ENCODE results near the gene QRICH2.
A peak's percentile ranks its signal among the peaks of the same experiment; 100 is the strongest.
"Not testable (repeated sequence)": the region's sequence is repeated elsewhere in the genome, so short reads cannot be mapped to it uniquely, and the experiment has no call there.

The QRICH2 gene

DNA sequence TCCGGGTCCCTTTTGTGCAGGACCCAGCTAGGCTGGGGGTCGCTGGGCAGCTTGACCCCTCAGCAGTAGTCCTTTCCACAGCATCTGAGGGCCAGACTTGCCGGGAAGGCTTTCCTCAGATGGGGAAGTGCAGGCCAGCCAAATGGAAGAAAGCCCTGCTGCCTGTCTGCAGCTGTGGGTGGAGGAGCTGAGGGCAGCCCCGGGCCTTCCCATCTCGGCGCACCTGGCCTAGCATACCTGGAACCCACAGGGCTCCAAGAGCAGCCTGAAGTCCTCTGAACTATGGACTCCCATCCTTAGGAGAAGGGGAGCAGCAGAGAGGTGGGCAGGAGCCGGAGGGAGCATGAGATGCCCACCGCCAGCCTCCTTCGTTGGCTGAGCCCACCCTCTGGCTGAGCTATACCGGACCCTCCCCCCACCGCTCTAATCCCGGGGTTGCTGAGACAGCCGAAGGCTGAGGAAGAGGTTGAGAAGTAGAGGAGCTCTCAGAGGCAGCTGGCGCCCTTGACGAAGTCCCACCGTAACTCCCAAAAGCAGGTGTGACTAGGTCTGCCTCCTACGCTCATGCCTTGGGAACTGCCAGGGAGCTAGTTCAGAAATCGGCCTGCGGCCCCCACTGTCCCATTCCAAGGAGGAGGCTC lies 29.7 kb downstream of the QRICH2 start:
- DNase-seq (ENCODE audit: extremely low read depth in 1 of 2, low read depth in 1 of 2): no peak

DNA sequence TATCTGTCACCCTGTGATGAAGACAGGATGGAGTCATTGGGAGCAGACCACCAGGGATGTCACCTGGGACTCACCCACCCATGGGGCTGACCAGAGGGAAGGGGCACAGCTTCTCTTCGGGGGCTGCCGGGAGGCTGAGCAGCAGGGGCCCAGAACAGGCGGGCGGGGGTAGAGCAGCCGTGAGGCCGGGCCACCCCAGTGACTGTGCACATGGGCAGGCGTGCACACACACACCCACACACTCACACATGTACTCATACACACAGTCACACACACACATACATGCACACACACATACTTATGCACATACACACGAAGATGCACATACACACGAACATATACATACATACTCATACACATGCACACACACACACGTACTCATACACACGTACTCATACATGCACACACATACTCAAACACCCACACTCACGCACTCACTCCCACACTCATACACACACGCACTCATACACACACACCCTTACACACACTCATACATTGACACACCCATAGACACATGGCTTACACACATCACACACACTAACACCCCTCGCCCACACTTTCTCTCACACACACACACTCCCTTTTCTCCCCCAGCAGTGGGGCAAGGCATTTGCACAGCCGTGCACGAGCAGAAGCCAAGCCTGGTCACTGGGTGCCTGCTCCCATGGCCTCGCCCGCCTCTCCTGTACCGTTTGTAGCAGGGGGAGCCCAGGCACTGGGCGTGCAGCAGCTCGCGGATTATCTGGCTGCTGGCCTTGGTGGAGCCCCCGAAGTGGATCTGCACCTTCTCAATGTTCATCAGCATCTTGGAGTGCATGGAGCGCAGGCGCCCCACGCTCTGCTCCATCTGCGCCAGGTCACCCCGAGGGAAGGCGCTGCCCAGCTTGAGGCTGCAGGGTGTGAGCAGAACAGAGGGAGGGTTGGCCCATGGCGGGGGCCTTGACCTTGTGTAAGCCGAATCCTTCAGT lies 30.5 kb downstream of the QRICH2 start:
- DNase-seq (ENCODE audit: extremely low read depth in 1 of 2, low read depth in 1 of 2): no peak

DNA sequence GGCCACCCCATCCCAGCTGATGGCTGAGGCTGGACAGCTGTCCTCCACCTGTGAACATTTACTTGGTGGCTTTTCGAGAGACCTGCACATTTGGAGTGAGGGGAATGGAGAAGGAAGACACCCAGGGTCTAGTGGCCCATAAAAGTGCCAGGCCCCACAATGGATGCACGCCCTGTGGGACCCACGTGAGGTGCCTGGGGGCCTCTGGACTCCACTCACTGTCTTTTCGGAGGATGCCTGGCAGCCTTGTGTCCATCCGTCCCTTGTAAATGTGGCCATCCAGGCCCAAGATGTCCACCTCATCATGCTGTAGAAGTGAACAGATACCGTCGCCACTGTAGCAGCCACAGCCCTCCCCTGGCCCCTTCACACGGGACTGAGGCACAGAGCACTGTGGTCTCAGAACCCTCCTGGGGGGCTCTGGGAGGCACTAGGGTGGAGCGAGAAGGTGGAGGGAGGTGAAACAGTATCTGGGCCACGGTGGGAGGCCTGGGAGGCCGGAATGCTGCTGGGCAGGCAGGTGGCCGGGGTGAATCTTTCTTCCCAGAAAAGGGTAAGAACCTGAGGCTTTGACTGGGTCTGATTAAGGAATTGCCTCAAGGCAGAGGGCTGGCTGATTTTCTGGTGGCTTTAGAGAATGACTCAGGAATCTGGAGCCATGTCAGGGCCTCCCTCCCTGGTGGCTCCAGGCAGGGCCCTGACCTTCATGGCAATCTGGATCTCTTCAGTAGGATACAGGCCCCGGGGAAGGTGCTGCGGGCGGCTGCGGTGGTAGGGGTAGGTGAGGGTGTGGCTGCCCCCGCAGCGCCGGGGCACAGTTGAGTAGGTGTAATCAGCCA lies 31.4 kb downstream of the QRICH2 start:
- DNase-seq (ENCODE audit: extremely low read depth in 1 of 2, low read depth in 1 of 2): no peak

DNA sequence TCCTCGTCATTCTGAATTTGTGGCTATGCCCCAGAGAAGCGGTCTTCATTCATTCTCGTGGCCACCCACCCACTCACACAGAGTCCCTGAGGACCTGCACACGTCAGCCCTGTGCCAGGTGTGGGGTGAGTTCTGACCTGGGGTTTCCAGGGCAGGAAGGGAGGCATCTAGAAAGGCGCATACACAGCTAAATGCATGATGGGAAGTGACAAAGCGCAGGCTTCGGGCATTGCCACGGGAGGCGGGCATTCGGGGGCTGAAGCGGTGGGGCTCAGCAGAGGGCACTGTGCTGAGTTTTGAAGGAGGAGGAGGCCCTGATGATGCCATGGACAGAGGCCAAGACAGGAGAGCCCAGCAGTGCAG lies 32.0 kb downstream of the QRICH2 start:
- no peak for DNase-seq (ENCODE audit: extremely low read depth in 1 of 2, low read depth in 1 of 2)

DNA sequence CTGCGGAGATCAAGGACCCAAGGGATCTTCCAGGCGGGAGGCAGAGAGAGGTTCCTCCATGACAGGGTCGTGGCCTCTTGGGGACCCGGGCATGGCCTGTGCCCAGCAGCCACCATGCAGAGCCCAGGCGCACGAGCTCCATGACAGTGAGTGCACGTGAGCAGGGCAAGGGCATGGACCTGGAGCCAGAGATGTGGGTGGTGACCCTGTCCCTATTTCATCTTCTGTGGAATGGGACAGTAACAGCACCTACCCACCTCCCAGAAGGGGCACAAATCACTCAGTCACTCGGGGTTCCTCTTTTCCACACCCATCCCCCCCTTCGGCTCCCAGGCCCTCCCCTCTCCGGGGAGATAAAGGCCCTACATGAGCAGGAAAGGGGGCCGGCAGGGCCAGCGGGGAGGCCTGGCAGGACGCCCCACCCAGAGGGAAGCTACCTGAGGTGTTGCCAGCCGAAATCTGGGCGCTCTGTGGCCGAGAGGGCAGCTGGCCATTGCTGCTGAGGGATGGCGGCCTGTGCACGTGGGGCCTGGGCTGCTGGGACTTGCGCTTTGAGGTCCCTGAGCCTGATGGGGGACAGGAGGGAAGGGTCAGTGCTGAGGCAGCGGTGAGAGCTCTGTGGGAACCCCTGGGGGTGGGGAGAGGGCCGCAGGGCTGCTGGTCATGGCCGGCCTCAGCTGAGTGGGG lies 32.6 kb downstream of the QRICH2 start:
- no peak for DNase-seq (ENCODE audit: extremely low read depth in 1 of 2, low read depth in 1 of 2)

DNA sequence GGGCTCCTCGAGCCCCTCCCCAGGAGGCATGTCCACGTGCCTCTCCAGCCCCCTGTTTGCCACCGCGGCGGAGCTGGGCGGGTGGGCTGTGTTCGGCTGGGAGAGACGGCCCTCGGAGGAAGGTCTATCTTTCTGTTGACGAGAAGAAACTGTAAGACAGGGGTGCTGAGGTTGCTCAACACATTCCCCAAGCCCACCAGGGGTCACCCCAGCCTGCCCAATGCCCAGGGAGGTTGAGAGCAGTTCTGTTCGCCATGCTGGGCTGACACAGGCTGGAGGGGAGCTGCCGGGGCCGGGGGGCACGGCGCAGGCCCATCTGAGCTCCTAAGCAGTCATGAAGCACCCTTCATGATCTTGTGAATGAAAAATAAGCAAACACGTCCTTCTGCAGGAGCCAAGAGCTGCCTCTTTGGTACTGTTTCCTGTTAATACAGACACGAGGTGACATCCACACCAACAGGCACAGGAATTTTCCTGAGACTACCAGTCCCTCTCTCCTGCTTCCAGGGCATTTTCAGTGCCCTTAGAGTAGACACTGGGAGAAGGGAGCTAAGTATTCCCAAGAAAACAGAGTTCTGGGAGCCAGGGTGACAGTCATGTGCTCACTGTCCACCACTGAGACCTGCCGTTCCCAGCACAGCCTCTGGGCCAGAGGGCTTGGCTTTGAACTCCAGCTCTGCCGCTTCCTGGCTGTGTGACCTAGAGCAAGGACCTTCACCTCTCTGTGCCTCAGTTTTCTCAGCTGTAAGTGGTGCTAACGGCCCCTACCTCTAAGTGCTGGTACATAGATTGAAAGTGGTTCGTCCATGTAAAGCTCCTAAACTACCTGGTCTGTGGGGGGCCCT lies 33.7 kb downstream of the QRICH2 start:
- DNase-seq (ENCODE audit: extremely low read depth in 1 of 2, low read depth in 1 of 2): no peak

DNA sequence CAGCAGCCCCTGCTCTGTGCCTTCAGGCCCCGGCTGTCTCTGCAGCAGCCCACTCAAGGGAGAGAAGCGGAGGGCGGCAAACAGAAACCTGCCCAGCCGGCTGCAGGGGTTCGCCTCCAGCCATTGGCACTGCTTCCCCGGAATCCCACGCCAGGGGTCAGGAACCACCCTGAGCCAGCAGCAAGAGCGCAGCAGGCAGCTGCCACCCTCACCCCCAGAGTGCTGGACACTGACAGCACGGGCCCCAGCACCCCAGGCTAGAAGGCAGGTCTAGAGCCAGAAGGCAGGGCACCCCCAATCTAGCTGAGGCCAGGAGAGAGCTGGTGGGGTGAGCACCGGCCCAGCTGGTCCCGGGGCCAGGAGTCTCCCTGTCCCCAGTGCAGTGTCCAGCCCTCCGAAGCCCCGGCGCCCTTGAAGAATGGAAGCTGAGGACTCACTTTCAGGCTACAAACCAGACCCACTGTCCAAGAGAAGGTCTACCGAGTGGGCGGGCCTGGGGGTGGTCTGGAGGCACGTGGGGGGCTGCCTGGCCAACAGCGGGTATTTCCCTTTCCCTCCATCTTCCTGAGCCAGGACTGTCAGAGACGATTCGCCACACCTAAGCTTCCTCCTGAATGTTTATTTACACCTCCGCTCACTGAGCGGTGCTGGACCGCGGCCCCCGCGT lies 34.5 kb downstream of the QRICH2 start:
- no peak for DNase-seq (ENCODE audit: extremely low read depth in 1 of 2, low read depth in 1 of 2)

DNA sequence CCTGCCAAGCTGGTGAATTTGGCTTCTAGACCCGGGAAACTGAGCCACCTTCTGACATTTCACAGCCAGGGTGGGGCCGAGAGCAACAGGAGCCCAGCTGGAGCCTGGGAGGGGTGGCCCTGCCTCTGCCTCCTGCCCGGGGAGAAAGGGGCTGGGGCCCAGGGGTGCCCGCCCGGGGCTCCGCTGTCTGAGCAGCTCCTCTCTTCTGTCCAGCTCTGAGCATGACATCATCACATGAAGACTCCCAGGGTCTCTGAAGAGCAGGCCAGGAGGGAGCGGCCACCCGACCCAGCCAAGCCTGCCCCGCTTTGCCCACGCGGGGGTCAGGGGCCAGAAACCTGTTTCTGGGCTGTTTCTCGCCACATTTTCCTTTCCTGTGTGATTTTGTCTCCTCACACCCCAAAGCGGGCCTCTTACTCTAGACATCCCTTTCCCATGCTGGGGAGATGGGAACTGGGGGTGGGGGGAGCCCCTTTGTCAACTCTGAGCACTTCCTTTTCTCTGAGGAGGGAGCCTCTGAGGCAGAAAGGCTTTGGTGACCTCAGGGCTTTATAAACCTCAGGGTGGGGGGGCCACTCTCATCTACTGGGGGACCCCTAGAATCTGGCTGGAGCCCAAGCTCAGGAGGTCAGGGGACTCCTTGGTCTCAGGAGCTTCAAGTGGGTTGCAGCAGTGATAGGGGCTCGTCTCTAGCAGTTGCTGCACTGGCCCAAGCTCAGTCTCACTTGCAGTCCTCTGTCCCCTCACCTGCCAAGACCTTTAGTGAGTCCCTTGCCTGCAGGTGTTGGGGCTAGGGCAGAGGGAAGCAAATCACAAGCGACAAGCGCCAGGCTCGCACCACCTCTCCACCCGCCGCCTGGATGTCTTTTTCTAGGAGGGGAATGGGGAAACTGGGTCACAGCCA lies 35.3 kb downstream of the QRICH2 start:
- DNase-seq (ENCODE audit: extremely low read depth in 1 of 2, low read depth in 1 of 2): peak in 1 of 2 donors; percentile 69

DNA sequence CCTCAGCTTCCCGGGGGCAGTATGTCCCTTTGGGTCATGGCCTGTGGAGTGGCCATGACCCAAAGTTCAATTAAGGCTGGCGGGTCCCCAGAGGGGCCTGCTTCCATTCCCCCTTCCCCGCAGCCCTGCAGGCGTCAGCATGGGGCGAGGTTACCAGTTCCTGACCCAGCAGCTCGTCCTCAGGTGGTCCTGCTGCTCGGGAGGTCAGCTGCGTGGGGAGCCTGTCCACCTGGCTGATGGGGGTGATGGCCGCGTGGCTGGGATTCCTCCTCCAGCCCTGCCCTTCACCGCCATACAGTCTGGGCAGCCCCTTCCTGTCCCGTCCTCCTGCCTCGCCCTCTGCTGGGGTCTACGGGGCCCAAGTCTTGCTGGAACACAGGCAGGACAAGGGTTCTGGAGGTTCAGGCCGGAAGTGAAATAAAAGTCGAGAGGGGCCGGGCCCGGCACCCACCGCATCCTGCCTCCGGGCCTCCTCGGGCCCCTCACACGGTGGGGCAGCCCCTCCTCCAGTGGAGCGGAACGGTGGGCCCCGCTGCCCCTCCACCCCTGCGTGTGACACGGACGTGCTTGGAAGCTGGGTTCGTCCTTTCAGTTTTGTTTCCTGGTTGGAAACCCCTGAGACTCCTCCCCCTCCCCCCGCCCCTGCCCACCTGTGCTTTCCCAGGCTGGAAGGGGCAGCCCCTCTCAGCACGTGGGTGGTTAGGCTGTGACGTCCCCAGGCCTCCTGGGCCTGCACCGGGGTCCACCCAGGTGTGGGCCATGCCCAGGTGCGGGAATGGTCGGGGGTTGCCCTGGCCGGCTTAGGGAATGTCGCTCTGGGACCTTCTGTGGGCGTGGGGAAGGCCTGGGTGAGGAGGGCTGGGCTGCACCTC lies 36.2 kb downstream of the QRICH2 start:
- DNase-seq (ENCODE audit: extremely low read depth in 1 of 2, low read depth in 1 of 2): peak; percentile 92

DNA sequence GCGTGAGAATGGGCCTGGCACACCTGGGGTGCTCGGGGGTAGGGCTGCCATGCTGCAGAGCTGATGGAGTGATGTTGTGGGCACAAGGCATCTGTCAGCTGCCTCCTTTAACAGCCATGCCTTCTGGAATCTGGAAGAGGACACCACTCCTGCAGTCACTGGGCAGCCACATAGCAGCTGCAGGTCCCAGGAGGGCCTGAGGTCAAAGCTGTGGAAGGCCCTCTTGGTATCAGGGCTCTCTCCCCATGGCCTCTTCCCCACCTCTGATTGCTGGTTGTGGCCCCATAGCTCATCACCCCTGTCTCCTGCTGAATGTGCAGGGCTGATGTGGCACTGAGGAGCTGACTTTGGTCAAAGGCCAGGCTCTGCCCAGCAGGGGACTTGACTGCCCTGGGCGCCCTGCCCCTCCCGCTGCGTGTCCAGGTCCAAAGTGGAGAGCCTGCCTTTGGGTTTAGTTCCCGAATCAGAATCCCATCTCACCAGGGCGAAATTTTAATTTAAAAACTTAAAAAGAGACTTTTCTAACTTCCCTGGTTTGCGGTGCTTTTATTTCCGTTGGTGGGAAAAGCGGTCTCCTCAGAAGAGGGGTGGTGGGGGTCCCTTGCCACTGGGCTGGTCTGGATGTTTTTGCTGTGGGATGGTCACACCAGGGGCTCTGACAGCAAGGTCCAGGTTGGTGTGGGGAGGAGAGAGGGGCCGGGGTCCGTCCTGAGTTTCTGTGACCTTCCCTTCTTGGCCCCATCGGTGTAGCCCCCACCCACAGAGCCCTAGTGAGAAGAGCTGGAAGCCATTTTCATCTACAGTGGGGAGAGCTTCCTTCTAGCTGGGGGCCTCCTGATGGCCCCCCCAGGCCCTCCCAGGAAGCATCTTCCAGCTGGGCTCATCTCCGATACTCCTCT lies 37.1 kb downstream of the QRICH2 start:
- DNase-seq (ENCODE audit: extremely low read depth in 1 of 2, low read depth in 1 of 2): no peak

DNA sequence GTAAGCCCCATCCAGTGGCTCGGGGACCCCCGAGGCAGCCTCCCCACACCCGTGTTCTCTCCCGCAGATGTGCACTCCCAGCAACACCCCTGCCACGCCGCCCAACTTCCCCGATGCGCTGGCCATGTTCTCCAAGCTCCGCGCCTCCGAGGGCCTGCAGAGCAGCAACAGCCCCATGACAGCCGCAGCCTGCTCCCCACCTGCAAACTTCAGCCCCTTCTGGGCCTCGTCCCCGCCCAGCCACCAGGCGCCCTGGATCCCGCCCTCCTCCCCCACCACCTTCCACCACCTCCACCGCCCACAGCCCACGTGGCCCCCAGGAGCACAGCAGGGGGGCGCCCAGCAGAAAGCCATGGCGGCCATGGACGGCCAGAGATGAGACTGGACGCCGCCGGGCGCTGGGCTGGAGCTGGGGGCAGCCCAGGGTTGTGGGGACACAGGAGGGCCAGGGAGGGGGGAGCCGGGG lies 37.9 kb downstream of the QRICH2 start:
- no peak for DNase-seq (ENCODE audit: extremely low read depth in 1 of 2, low read depth in 1 of 2)

DNA sequence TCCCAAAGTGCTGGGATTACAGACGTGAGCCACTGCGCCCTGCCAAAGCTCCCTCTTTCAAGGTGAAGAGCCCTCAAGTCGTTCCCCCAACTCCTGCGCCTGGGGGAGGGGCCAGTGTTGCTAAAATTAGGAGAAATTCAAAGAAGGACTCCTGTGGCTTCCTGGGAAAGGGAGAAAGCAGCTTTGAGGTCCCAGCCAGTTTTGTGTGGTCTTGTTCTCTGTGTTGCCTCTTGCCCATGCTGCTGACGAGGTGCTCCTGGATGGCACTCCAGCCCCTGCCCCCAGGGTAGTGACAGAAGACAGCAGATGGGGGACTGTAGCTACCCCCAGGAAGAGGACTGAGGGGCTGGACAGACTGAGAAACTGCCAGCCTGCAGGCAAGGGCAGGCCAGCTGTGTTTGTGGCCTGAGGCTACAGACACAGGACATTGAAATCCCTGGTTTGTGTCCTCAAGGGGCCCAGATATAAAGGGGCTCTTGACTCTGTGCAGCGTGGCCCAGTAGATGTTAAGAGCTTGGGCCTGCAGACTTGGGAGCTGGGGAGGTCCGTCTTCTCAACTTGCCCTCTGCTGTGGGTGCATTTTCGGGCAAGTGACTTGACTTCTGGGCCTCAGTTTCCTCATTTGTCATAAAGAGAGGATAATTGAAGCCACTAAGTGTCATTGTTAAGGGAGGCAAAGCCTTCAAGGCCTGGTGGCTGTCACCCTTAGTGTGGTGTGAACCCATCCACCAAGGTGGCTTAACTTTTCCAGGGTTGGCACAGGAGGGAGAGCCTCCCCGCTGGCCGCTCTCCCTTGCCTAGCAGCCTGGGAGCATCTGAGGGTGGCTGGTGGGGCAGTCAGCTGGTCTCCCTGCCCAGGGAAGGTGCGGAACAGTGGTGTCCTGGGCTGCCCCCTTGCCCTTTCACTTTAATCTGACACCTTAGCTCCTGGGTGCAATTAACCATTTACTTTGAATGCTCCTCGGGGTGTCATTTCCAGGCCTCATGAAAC lies 38.8 kb downstream of the QRICH2 start:
- no peak for DNase-seq (ENCODE audit: extremely low read depth in 1 of 2, low read depth in 1 of 2)

DNA sequence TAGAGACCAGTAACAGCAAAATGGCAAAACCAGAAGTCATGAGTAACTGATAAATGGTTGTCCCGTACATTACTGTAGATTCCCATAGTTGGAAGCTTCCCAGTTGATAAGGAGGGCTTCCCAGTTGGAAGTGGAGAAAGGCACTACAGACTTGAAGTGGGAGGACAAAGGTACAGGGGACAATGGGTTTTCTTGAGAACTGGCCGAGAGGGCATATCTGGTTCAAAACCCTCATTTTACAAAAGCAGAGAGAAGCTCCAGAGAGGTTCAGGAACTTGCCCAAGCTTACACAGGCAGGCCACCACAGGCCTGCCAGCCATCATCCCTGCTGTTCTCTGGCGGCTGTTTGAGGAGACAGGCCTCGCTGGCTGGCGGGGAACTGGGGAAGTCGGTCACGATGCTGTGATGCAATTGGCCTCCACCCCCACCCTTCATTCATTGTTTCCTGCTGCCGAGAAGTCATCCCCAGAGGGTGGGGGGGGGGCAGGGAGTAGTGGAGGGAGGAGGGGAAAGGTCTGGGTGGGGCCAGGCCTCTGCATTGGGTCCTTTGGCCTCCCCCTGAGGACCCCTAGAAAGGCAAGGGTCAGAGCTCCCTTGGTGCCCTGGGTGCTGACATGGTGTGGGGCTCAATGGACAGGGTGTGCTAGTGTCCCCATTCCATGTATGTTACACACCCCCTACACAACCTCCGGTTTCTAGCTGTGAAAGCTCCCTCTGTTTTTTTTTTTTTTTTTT lies 39.9 kb downstream of the QRICH2 start:
- DNase-seq (ENCODE audit: extremely low read depth in 1 of 2, low read depth in 1 of 2): peak in 1 of 2 donors; percentile 79

DNA sequence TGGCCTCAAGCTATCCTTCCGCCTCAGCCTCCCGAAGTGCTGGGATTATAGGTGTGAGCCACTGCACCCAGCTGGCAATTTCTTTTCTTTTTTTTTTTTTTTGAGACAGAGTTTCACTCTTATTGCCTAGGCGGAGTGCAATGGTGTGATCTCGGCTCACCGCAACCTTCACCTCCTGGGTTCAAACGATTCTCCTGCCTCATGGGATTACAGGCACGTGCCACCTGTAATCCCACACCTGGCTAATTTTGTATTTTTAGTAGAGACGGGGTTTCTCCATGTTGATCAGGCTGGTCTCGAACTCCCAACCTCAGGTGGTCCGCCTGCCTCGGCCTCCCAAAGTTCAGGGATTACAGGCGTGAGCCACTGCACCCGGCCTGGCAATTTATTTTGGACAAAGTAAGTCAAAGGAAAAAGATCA lies 40.5 kb downstream of the QRICH2 start:
- not testable (repeated sequence) for DNase-seq (ENCODE audit: extremely low read depth in 1 of 2, low read depth in 1 of 2)

Measured in stimulated activated CD8-positive, alpha-beta memory T cell treated with anti-CD3 and anti-CD28 coated beads, Interleukin-7, amount 100 ng/mL, for 48 hours (primary cell).